GM12873 (cell line): ENCODE measurements around the gene KIF1B.

Experiments
- CTCF ChIP-seq: IDR thresholded peaks from 2 replicates; pipeline ENCODE4 v1.5.1; 2012; ENCODE audit warnings: low read depth, mild to moderate bottlenecking, moderate library complexity, low read length, control low read depth; ENCODE audit not compliant: insufficient read depth; ENCODE audit errors: missing control alignments

The KIF1B gene

GRCh38 chr1:10292188-10292587 is 81.8 kb downstream of the KIF1B start:
- TF ChIP-seq CTCF, result no peak

- TF ChIP-seq CTCF, result no peak
Measured at GRCh38 chr1:10295481-10296085, 85.2 kb downstream of the KIF1B start.

- TF ChIP-seq CTCF, result no peak
Measured at GRCh38 chr1:10299151-10299550, 88.8 kb downstream of the KIF1B start.

- no peak for TF ChIP-seq CTCF
Measured at GRCh38 chr1:10302416-10302815, 92.0 kb downstream of the KIF1B start.

GRCh38 chr1:10304295-10304694 is 93.9 kb downstream of the KIF1B start:
- no peak for TF ChIP-seq CTCF

- no peak for TF ChIP-seq CTCF
Measured at GRCh38 chr1:10306435-10306834, 96.1 kb downstream of the KIF1B start.

- TF ChIP-seq CTCF, result no peak
Measured at GRCh38 chr1:10308001-10308400, 97.6 kb downstream of the KIF1B start.
